Renal cortical epithelial cell (primary cell): ENCODE measurements around the gene GLTP. TPM values are rescaled to one million over a fixed set of nuclear protein-coding genes. Genes with fewer than 3 reads are reported as not detected.
"Not testable (repeated sequence)": the region's sequence is repeated elsewhere in the genome, so short reads cannot be mapped to it uniquely, and the experiment has no call there.

Experiments used
- DNase-seq: peaks from one replicate; pipeline ENCODE4 v3.0.0-alpha.2; 2011; ENCODE audit warnings: low read depth
- total RNA-seq: library from RNA; depleted of rRNA; stranded (reverse); fragments of >200 nt; gene quantifications from 2 replicates; pipeline ENCODE4 v1.2.3, GENCODE V29; 2014

GLTP gene
- total RNA-seq, 1 donor from 2014 or later: 45.4 TPM

DNA sequence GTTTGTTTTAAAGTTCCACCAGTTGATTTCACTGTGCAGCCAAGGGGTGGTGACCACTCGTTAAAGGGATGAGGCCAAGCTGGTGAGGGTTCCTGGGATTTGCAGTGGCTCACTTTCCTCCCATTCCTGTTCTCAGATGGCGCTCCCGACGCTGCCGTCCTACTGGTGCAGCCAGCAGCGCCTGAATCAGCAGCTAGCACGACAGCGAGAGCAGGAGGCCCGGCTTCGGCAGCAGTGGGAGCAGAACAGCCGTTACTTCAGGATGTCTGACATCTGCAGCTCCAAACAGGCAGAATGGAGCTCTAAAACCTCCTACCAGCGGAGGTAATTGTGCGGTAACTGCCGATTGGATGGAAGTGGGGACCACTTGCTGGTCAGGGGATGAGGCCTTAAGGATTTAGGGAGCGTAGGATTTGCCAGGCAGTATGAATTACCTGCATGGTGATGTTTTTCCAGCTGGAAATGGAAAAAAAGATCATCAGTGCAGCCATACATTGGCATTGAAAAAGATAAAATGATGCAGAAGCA is 22.6 kb upstream of the GLTP start:
- DNase-seq: no peak

DNA sequence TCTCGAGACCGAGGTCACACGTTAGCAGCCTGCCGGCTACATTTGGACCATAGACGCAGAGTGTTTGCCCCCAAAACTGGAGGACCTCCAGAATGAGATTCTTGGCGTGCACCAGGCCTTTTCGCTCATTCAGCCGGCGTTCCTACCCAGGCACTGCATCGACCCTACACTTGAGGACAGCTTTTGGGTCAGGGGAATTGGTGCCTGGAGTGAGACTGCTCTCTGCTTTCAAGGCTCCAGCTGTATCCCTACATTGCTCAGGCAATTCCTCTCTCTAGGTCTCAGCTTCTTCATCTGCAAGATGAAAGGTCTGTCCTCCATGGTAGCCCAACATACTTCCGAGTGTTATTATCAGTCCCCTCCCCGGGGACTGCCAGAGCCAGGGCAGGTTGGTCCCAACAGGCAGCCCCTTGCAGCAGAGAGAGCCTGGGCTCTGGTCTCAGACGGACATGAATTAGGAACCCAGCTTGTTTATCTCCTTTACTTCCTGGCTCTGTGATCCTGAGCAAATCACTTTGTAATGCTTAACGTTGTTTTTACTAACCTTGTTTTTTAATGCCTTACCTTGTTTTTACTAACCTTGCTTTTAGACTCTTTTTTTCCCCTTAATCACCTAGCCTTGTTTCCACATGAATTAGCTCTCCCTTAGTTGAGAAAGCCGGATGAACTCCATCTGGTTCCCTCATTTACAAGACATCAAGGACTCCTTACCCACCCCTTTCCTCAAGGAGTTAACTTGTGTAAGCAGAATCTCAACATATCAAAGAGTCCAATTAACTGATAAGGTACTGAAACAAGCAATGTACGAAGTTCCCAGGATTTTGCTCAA is 20.6 kb upstream of the GLTP start:
- peak; percentile 40 for DNase-seq

DNA sequence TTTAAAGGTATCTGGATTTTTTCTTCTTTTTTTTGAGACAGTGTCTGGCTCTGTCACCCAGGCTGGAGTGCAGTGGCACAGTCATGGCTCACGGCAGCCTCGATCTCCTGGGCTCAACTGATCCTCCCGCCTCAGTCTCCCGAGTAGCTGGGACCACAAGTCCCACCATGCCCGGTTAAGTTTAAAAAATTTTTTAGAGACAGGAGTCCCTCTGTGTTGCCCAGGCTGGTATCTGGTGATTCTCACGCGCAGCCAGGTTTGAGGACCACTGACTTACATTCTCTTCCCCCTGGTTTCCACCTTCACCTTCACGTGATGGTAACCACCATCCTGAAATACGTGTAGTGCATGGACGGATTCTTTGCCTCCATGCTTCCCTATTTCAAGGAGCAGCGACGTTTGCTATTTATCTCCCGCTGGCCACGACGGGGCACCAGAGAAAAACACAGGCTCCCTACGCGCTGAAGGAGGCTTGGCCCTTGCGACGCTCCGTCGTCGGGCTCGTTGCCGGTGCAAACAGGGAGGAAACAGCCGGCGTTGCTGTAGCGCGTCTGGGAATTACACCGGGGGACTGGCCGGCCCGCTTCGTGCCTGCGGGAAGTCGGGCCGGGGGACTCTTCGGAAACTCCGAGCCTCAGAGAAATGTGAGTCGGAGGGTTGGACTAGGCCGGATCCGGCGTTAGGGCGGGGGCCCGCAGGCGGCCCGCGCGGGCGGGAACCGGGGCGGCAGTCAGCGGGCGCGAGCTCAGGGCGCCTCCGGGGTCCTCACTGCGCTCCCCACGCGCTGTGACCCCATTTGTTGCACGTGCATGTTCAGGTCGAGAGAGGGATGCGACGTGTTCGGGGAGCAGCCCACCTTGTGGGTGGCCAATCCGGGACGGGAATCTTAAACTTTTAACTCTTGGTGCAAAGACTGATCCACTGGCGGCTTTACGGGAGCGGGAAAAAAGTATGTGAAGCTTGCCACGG is 19.7 kb upstream of the GLTP start, which contains the start of gene TCHP:
Gene TCHP (plus strand): TSS at position 492 of the 969 bp plus-strand sequence. CDS start 2,753 bp downstream, outside the sequence.
- peak; percentile 74 for DNase-seq

DNA sequence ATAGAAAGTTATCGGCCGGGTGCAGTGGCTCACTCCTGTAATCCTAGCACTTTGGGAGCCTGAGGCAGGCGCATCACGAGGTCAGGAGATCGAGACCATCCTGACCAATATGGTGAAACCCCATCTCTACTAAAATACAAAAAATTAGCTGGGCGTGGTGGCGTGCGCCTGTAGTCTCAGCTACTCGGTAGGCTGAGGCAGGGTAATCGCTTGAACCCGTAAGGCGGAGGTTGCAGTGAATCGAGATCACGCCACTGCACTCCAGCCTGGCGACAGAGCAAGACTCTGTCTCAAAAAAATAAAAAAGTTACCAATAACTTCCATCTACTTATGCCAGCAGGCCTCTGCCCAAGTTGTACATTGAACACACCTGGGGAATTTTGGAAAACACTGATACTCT is 19.0 kb upstream of the GLTP start:
- not testable (repeated sequence) for DNase-seq

DNA sequence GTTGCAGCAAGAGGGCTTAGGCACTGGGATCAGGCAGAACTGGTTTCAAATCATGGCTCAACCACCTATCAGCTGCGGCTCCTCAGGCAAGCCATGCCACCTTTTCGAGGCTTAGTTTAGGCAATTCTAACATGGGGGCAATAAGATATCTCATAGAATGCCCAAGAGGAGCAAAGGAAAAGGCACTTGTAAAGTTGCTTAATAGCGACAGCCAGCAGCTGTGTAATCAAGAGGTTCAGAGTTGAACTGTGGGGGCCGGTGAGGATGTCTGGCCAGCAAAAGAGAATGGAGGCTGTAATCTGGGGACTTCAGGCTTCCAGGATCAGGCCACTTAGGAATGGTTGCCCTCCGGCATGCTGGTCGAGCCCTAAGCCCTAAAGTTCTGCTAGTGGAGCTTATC is 16.7 kb upstream of the GLTP start:
- DNase-seq: no peak

GRCh38 chr12:109896188-109896587 is 15.8 kb upstream of the GLTP start:
- DNase-seq: no peak

- DNase-seq: no peak
Observed at GRCh38 chr12:109894939-109895338, 14.6 kb upstream of the GLTP start.

DNA sequence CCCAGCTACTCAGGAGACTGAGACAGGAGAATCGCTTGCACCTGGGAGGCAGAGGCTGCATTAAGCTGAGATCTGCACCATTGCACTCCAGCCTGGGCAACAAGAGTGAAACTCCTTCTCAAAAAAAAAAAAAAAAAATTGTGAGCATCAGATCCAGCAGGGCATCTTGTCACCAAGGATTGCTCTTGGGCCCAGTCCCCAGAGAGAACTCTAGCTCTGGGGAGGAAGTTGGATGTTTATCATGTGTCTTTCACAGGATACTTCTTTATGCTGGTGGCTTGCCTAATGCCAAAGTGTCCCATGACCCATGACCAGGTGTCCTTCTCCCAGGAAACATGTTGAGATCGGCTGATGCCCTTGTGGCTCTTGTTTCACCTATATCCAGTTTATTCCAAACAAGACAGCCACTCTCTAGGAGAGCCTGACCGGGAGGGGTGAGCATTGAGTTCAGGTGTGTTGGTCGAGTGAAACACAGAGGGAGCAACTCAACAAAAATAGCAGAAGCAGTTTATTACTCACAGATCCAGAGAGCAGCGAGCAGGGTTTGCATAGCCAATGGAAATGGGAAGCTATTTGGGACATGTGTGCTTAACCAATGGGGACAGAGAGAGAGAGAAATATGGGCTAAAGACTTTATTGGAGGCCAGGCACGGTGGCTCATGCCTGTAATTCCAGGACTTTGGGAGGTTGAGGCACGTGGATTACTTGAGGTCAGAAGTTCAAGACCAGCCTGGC is 13.1 kb upstream of the GLTP start:
- DNase-seq: no peak

GRCh38 chr12:109892748-109893147 is 12.4 kb upstream of the GLTP start:
- no peak for DNase-seq

DNA sequence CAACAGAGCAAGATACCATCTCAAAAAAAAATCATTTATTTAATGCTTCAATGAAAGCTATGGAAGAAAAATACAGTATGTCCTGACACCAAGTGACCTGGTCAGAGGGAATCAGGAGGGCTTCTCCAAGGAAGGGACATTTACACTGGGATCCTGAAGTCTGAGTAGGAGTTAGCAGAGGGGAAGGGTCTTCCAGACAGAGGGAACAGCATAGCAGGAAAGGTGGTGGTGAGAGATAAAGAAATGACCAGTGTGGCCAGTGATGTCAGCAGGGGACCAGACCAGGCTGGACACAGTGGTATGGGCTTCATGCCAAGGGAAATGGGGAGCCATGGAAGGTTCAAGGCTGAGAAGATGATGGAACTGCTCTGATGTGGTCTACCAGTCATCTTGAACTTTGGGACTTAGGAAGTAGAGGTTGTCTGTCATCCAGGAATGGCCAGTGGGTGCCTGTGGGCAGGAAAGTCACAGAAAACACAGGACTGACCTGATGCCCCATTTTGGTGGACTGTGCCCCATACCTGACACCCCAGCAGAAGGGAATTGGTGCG is 11.9 kb upstream of the GLTP start:
- no peak for DNase-seq

DNA sequence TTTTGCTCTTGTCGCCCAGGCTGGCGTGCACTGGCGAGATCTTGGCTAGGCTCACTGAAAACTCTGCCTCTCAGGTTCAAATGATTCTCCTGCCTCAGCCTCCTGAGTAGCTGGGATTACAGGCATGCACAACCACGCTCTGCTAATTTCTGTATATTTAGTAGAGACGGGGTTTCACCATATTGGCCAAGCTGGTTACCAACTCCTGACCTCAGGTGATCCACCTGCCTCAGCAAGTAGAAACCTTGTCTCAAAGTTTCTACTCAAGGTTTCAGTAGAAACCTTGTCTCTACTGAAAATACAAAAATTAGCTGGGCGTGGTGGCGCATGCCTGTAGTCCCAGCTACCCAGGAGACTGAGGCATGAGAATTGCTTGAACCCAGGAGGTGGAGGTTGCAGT is 11.4 kb upstream of the GLTP start:
- DNase-seq: not testable (repeated sequence)

DNA sequence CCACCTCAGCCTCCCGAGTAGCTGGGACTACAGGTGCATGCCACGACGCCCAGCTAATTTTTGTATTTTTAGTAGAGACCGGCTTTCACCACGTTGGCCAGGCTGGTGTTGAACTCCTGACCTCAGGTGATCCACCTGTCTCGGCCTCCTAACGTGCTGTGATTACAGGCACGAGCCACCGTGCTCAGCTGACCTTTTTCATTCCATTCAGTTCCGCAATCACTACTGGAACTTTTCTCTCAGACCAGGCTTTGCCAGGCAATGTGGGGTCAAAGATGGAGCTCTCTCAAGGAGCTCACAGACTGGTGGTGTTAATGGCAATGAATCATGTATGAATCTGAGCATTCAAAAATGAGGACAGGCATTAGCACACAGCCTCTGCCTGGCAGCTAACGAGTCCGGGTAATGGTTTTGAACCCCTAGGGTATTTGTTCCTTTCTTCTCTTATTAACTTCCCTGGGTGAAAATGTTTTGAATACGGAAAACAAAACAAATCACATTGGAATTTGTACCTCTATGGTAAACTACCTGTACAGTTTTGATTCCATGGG is 10.4 kb upstream of the GLTP start:
- peak; percentile 86 for DNase-seq

- peak; percentile 74 for DNase-seq
Observed at GRCh38 chr12:109888179-109889020, 8.1 kb upstream of the GLTP start.

DNA sequence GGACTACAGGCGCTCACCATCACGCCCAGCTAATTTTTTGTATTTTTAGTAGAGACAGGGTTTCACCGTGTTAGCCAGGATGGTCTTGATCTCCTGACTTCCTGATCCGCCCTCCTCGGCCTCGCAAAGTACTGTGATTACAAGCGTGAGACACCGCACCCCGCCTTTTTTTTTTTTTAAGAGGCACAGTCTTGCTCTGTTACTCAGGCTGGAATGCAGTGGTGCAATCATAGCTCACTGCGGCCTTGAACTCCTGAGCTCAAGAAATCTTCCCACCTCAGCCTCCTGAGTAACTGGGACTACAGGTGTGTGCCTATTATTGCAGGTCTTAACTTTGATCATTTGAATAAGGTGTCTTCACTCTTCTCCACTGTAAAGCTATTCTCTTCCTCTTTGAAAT is 5.3 kb upstream of the GLTP start:
- DNase-seq: no peak

DNA sequence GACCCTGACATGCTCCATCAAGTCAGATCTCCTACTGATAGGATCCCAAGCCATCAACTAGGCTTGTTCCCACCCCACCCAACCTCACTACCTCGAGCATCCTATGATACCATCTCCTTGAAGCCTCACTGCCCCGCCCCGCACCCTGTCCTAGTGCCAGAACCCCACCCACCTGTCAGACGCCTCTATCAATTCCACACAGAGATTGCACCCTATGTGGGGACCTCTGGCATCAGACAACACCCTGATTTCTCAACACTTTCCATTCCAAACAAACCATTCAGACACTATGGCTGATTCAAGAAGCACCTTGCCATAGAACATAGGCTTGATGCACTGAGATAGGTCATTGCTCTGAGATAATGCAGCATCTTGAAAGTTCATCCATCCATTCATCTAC is 3.1 kb upstream of the GLTP start:
- no peak for DNase-seq

- no peak for DNase-seq
Observed at GRCh38 chr12:109881752-109882151, 1.4 kb upstream of the GLTP start.

DNA sequence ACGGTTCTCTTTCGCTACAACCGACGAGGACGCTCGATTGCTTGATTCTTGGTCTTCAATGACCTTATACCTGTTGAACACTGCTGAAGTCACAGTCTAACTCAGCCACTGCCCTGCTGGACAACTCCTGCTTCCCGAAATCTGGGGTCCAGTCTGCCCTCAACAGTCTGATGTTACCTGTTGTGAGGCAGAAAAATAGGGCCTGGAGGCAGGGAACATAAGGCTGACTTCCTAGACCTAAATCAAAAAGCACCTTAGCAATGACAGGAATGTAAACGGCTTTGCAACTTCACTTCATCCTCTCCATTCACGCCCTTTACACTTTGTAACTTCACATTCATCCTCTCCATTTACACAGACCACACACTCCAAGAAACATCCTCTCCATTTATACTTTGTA is 597 bp upstream of the GLTP start:
- DNase-seq: no peak

GRCh38 chr12:109879351-109880042 is 844 bp downstream of the GLTP start:
- no peak for DNase-seq

- DNase-seq: no peak
Observed at GRCh38 chr12:109878749-109879148, 1.6 kb downstream of the GLTP start.

- DNase-seq: no peak
Observed at GRCh38 chr12:109878247-109878625, 2.1 kb downstream of the GLTP start.
